ENCODE data around the gene EXOSC1.
A peak's percentile ranks its signal among the peaks of the same experiment; 100 is the strongest.

Gene EXOSC1

GRCh38 chr10:97406064-97406463 is 39.7 kb downstream of the EXOSC1 start:
- H3K27me3 ChIP-seq (ENCODE audit: control insufficient read depth, insufficient read depth, low read length), result no peaks in the 10 kb centered on the region
- no peak overlapping the region for H3K9ac ChIP-seq (ENCODE audit: low read length)
- peaks cover 14% of the 10 kb centered on the region for H3K4me1 ChIP-seq (ENCODE audit: control insufficient read depth, insufficient read depth, low read length)
- no peak overlapping the region for H3K4me3 ChIP-seq (ENCODE audit: low read length)
- H3K9me3 ChIP-seq (ENCODE audit: control insufficient read depth, low read length), result no peaks in the 10 kb centered on the region
- H3K36me3 ChIP-seq (ENCODE audit: control insufficient read depth, insufficient read depth, low read length), result no peaks in the 10 kb centered on the region

GRCh38 chr10:97404044-97404443 is 41.8 kb downstream of the EXOSC1 start:
- Histone ChIP-seq H3K36me3 (ENCODE audit: control insufficient read depth, insufficient read depth, low read length) (no peaks in the 10 kb centered on the region), H3K9me3 (ENCODE audit: control insufficient read depth, low read length) (no peaks in the 10 kb centered on the region), H3K27me3 (ENCODE audit: control insufficient read depth, insufficient read depth, low read length) (no peaks in the 10 kb centered on the region), H3K4me1 (ENCODE audit: control insufficient read depth, insufficient read depth, low read length) (peaks cover 21% of the 10 kb centered on the region), H3K4me3 (ENCODE audit: low read length) (no peak overlapping the region), H3K9ac (ENCODE audit: low read length) (no peak overlapping the region)

- Histone ChIP-seq H3K4me3 (ENCODE audit: low read length) (peak overlapping the region; percentile 60), H3K36me3 (ENCODE audit: control insufficient read depth, insufficient read depth, low read length) (no peaks in the 10 kb centered on the region), H3K4me1 (ENCODE audit: control insufficient read depth, insufficient read depth, low read length) (peaks cover 10% of the 10 kb centered on the region), H3K9ac (ENCODE audit: low read length) (peak overlapping the region; percentile 69), H3K27me3 (ENCODE audit: control insufficient read depth, insufficient read depth, low read length) (no peaks in the 10 kb centered on the region), H3K9me3 (ENCODE audit: control insufficient read depth, low read length) (no peaks in the 10 kb centered on the region)
These were observed 44.3 kb downstream of the EXOSC1 start for GRCh38 chr10:97401455-97401919.

GRCh38 chr10:97400665-97401454 is 44.9 kb downstream of the EXOSC1 start, which contains the start of gene RRP12:
Gene RRP12, minus strand, starts transcription at chr10:97401340. Its CDS starts 109 bp downstream, at chr10:97401231.
- H3K4me3 ChIP-seq (ENCODE audit: low read length), result peak within 1 kb of the TSS; percentile 60
- no peaks in the 10 kb centered on the region for H3K9me3 ChIP-seq (ENCODE audit: control insufficient read depth, low read length)
- H3K9ac ChIP-seq (ENCODE audit: low read length), result peak within 1 kb of the TSS; percentile 69
- no peaks in the 10 kb centered on the region for H3K27me3 ChIP-seq (ENCODE audit: control insufficient read depth, insufficient read depth, low read length)
- peaks cover 10% of the 10 kb centered on the region for H3K4me1 ChIP-seq (ENCODE audit: control insufficient read depth, insufficient read depth, low read length)
- no peaks in the 10 kb centered on the region for H3K36me3 ChIP-seq (ENCODE audit: control insufficient read depth, insufficient read depth, low read length)

GRCh38 chr10:97399843-97400545 is 45.8 kb downstream of the EXOSC1 start:
- no peaks in the 10 kb centered on the region for H3K27me3 ChIP-seq (ENCODE audit: control insufficient read depth, insufficient read depth, low read length)
- H3K36me3 ChIP-seq (ENCODE audit: control insufficient read depth, insufficient read depth, low read length), result no peaks in the 10 kb centered on the region
- H3K9ac ChIP-seq (ENCODE audit: low read length), result peak overlapping the region; percentile 69
- peaks cover 10% of the 10 kb centered on the region for H3K4me1 ChIP-seq (ENCODE audit: control insufficient read depth, insufficient read depth, low read length)
- no peaks in the 10 kb centered on the region for H3K9me3 ChIP-seq (ENCODE audit: control insufficient read depth, low read length)
- peak overlapping the region; percentile 60 for H3K4me3 ChIP-seq (ENCODE audit: low read length)

GRCh38 chr10:97396056-97396455 is 49.8 kb downstream of the EXOSC1 start:
- H3K36me3 ChIP-seq (ENCODE audit: control insufficient read depth, insufficient read depth, low read length), result no peaks in the 10 kb centered on the region
- no peaks in the 10 kb centered on the region for H3K9me3 ChIP-seq (ENCODE audit: control insufficient read depth, low read length)

GRCh38 chr10:97393034-97393573 is 52.7 kb downstream of the EXOSC1 start:
- Histone ChIP-seq H3K36me3 (ENCODE audit: control insufficient read depth, insufficient read depth, low read length) (no peaks in the 10 kb centered on the region), H3K9me3 (ENCODE audit: control insufficient read depth, low read length) (no peaks in the 10 kb centered on the region), H3K27me3 (ENCODE audit: control insufficient read depth, insufficient read depth, low read length) (no peaks in the 10 kb centered on the region), H3K9ac (ENCODE audit: low read length) (no peak overlapping the region), H3K4me1 (ENCODE audit: control insufficient read depth, insufficient read depth, low read length) (no peaks in the 10 kb centered on the region), H3K4me3 (ENCODE audit: low read length) (no peak overlapping the region)

More at GRCh38 chr10:97396056-97396455, 49.8 kb downstream of the EXOSC1 start:
- Histone ChIP-seq H3K4me3 (ENCODE audit: low read length) (no peak overlapping the region), H3K27me3 (ENCODE audit: control insufficient read depth, insufficient read depth, low read length) (no peaks in the 10 kb centered on the region), H3K4me1 (ENCODE audit: control insufficient read depth, insufficient read depth, low read length) (peaks cover 7% of the 10 kb centered on the region), H3K9ac (ENCODE audit: low read length) (no peak overlapping the region)

- no peak overlapping the region for H3K4me3 ChIP-seq (ENCODE audit: low read length)
- H3K36me3 ChIP-seq (ENCODE audit: control insufficient read depth, insufficient read depth, low read length), result no peaks in the 10 kb centered on the region
- no peaks in the 10 kb centered on the region for H3K27me3 ChIP-seq (ENCODE audit: control insufficient read depth, insufficient read depth, low read length)
- no peaks in the 10 kb centered on the region for H3K4me1 ChIP-seq (ENCODE audit: control insufficient read depth, insufficient read depth, low read length)
- H3K9me3 ChIP-seq (ENCODE audit: control insufficient read depth, low read length), result no peaks in the 10 kb centered on the region
- no peak overlapping the region for H3K9ac ChIP-seq (ENCODE audit: low read length)
These were observed 55.7 kb downstream of the EXOSC1 start for GRCh38 chr10:97390091-97390490.

- Histone ChIP-seq H3K4me3 (ENCODE audit: low read length) (no peak overlapping the region), H3K9me3 (ENCODE audit: control insufficient read depth, low read length) (no peaks in the 10 kb centered on the region), H3K36me3 (ENCODE audit: control insufficient read depth, insufficient read depth, low read length) (no peaks in the 10 kb centered on the region), H3K9ac (ENCODE audit: low read length) (no peak overlapping the region), H3K4me1 (ENCODE audit: control insufficient read depth, insufficient read depth, low read length) (no peaks in the 10 kb centered on the region), H3K27me3 (ENCODE audit: control insufficient read depth, insufficient read depth, low read length) (no peaks in the 10 kb centered on the region)
These were observed 57.7 kb downstream of the EXOSC1 start for GRCh38 chr10:97388152-97388551.
